K562 (cell line): ENCODE data around the gene OPA3. TPM values are rescaled to one million over a fixed set of nuclear protein-coding genes. Genes with fewer than 3 reads are reported as not detected.

ENCODE experiments used
- BRF2 ChIP-seq: IDR thresholded peaks from 3 replicates; pipeline ENCODE4 v1.6.1; 2011; ENCODE audit warnings: borderline replicate concordance, mild to moderate bottlenecking; ENCODE audit not compliant: insufficient read length, insufficient read depth
- CHD2 ChIP-seq: IDR thresholded peaks from 2 replicates; pipeline ENCODE4 v1.6.1; 2011; ENCODE audit warnings: low read depth, low read length
- DEAF1 ChIP-seq: fragments of 450-650 bp; formaldehyde crosslinking; IDR thresholded peaks from 2 replicates; pipeline ENCODE4 v1.4.0; 2020; ENCODE audit warnings: mild to moderate bottlenecking, moderate library complexity
- ESRRA ChIP-seq: fragments of 450-650 bp; IDR thresholded peaks from 2 replicates; pipeline ENCODE4 v1.6.1; 2014; ENCODE audit warnings: low read depth, mild to moderate bottlenecking, moderate library complexity, borderline replicate concordance
- ETV5 ChIP-seq: sonication (generic); formaldehyde crosslinking; IDR thresholded peaks from 2 replicates; pipeline ENCODE4 v1.4.0; 2020; ENCODE audit warnings: low read depth, mild to moderate bottlenecking, missing genetic modification reagents
- PYGO2 ChIP-seq: fragments of 450-650 bp; IDR thresholded peaks from 2 replicates; pipeline ENCODE4 v1.6.1; 2016; ENCODE audit warnings: mild to moderate bottlenecking, missing genetic modification characterization, moderate library complexity, missing compliant biosample characterization
- RBM22 ChIP-seq: fragments of 200-400 bp; formaldehyde crosslinking; IDR thresholded peaks from 2 replicates; pipeline ENCODE4 v1.6.1; 2018; ENCODE audit warnings: low read length, low read depth; ENCODE audit not compliant: poor library complexity, severe bottlenecking
- SAP30 ChIP-seq: fragments of 200-600 bp; sonication (generic); IDR thresholded peaks from 2 replicates; pipeline ENCODE4 v1.6.1; 2012; ENCODE audit warnings: borderline replicate concordance, low read depth, mild to moderate bottlenecking, moderate library complexity, low read length, control low read depth, inconsistent platforms; ENCODE audit not compliant: insufficient read depth, poor library complexity, severe bottlenecking
- SRSF7 ChIP-seq: fragments of 200-400 bp; formaldehyde crosslinking; optimal IDR thresholded peaks from 2 replicates; pipeline ENCODE3; 2017; ENCODE audit warnings: mild to moderate bottlenecking, low read depth, low read length
- ZMIZ1 ChIP-seq, 2 experiments: fragments of 150-350 bp in 1 of 2; IDR thresholded peaks; 2 replicates each; pipeline ENCODE4 v1.6.1; 2012 to 2016; ENCODE audit warnings: low read depth in 2 of 2, low read length in 2 of 2, mild to moderate bottlenecking in 1 of 2, moderate library complexity in 1 of 2
- ZNF133 ChIP-seq: fragments of 250-450 bp; sonication (Bioruptor Pico); IDR thresholded peaks from 2 replicates; pipeline ENCODE4 v1.4.0; 2020; ENCODE audit warnings: mild to moderate bottlenecking
- ZNF280B ChIP-seq: fragments of 250-450 bp; sonication (Bioruptor Pico); IDR thresholded peaks from 2 replicates; pipeline ENCODE4 v1.5.1; 2021; ENCODE audit warnings: mild to moderate bottlenecking
- ZNF518B ChIP-seq: fragments of 250-450 bp; sonication (Bioruptor Pico); IDR thresholded peaks from 2 replicates; pipeline ENCODE4 v1.5.0; 2021; ENCODE audit warnings: mild to moderate bottlenecking, moderate library complexity
- polyA plus RNA-seq, 8 experiments: library from polyadenylated mRNA; depleted of rRNA in 4 of 8; stranded (reverse) in 5 of 8; unstranded in 3 of 8; fragments of >200 nt; fragmentation: Nextera tagmentation in 2 of 8; fragmentation: Illumina TruSeq in 1 of 8; extraction: Ambion mirVana in 2 of 8; extraction: Trizol in 1 of 8; gene quantifications; 2 replicates each; pipeline versions ENCODE4 v1.2.1 to v1.2.3, GENCODE V29; 2011 to 2014; ENCODE audit warnings: inconsistent platforms in 1 of 8, missing spikeins in 1 of 8
- total RNA-seq, 7 experiments: library from RNA; depleted of rRNA in 6 of 7; stranded (reverse); fragments of >200 nt in 6 of 7; fragmentation: Illumina TruSeq in 2 of 7; extraction: Trizol in 2 of 7; gene quantifications; 2 replicates each; pipeline versions ENCODE4 v1.2.1 to v1.2.3, GENCODE V29; 2011 to 2021; ENCODE audit warnings: low replicate concordance in 1 of 7

OPA3 gene
- total and polyA plus RNA-seq, 9 of the 15 experiments (the other 6 are each of a cell fraction or from before 2014, with no cell fraction given), result 1.4 to 18.8 (median 9.0) TPM

GRCh38 chr19:45485305-45486077, 99.1 kb downstream of the OPA3 start (continued):
- TF ChIP-seq ZNF518B (CRISPR knock-in tag) (no peak), ZNF133 (no peak), CHD2 (peak; percentile 18; the same call in 1 of the 2 replicates), PYGO2 (no peak), ETV5 (CRISPR knock-in tag) (peak; percentile 57; the same call in 1 of the 2 replicates), RBM22 (no peak), BRF2 (no peak), SRSF7 (no peak), ZMIZ1 (IDR thresholded peaks at IDR 0.05; ENCODE audit: low read depth in 2 of 2, low read length in 2 of 2) (peak in 1 of 2 experiments; percentile 35; a peak in 1 of 4 replicates), DEAF1 (CRISPR knock-in tag) (0 out of 2 replicates have a peak, but pooled peaks have one; percentile 45), ESRRA (no peak), ZNF280B (CRISPR knock-in tag) (no peak), SAP30 (no peak)
